NT2/D1 (cell line): ENCODE results near the gene GAGE2A.
"Not testable (repeated sequence)": the region's sequence is repeated elsewhere in the genome, so short reads cannot be mapped to it uniquely, and the experiment has no call there.

Experiments
- SUZ12 ChIP-seq: IDR thresholded peaks from 2 replicates; pipeline ENCODE4 v1.6.1; 2011; ENCODE audit not compliant: insufficient read length, insufficient read depth; ENCODE audit errors: extremely low read depth
- YY1 ChIP-seq: IDR thresholded peaks from 2 replicates; pipeline ENCODE4 v1.6.1; 2011; ENCODE audit not compliant: insufficient read length, insufficient read depth
- ZNF274 ChIP-seq: IDR thresholded peaks from 2 replicates; pipeline ENCODE4 v1.6.1; 2011; ENCODE audit warnings: mild to moderate bottlenecking, low read depth, low read length

- TF ChIP-seq YY1, ZNF274, SUZ12: not testable (repeated sequence)
Measured at GRCh38 chrX:49541433-49541832, 47.9 kb upstream of the GAGE2A start, which contains the start of gene GAGE12D.
